ENCODE data around the gene CSNK2A1.

GRCh38 chr20:535958-536357 lies 7.6 kb downstream of the CSNK2A1 start:
- TF ChIP-seq POLR2A (IDR thresholded peaks at IDR 0.05), result no peak
- no peak for TF ChIP-seq CTCF (IDR thresholded peaks at IDR 0.05)

All from adrenal gland (tissue), 5 donors.